Lower leg skin (tissue), 4 donors: ENCODE measurements around the gene KIF18A. TPM values are rescaled to one million over a fixed set of nuclear protein-coding genes. Genes with fewer than 3 reads are reported as not detected.
"Not testable (repeated sequence)": the region's sequence is repeated elsewhere in the genome, so short reads cannot be mapped to it uniquely, and the experiment has no call there.

Source experiments
- DNase-seq, 2 donors: peaks; one replicate each; pipeline ENCODE4 v3.0.0-alpha.2; 2019; ENCODE audit warnings: low spot score in 2 of 2
- H3K4me3 ChIP-seq: fragments of 200-600 bp; sonication (generic); 2 replicates; pipeline ENCODE4 v1.5.1; 2017; ENCODE audit warnings: mild to moderate bottlenecking, low read depth; ENCODE audit not compliant: poor library complexity, severe bottlenecking
- CTCF ChIP-seq, 3 donors: fragments of 450-650 bp; IDR thresholded peaks; one replicate each; pipeline ENCODE4 v1.5.1; 2016; ENCODE audit warnings: antibody characterized with exemption in 3 of 3, mild to moderate bottlenecking in 3 of 3, moderate library complexity in 2 of 3
- POLR2A ChIP-seq, 2 donors: fragments of 450-650 bp; IDR thresholded peaks; one replicate each; pipeline ENCODE4 v1.6.1; 2016 to 2017; ENCODE audit warnings: antibody characterized with exemption in 2 of 2, mild to moderate bottlenecking in 1 of 2, moderate library complexity in 1 of 2
- WGBS, 2 donors: methylation state at CpG; one replicate each; pipeline ENCODE4 v1.1.5; 2018; 5-methylcytosine and 5-hydroxymethylcytosine counted together
- intact Hi-C: fragments of 100-400 bp; cut with DNase I; formaldehyde crosslinking; loops from one replicate; pipeline ENCODE4 v1.15.0; 2023; ENCODE audit warnings: low total_unique reads
- total RNA-seq, 4 donors: library from RNA; depleted of rRNA; stranded (reverse); fragments of >200 nt; gene quantifications; one replicate each; pipeline ENCODE4 v1.1.0, GENCODE V29; 2016

Gene KIF18A
- total RNA-seq, 4 donors from 2014 or later, result 0.38 to 1.5 (median 1.1) TPM

GRCh38 chr11:28098257-28098656 is 9.7 kb downstream of the KIF18A start:
- WGBS, 2 donors, result 53 to 59% methylated on average over 1 of the region's 1 CpG

GRCh38 chr11:28092786-28093185 is 15.2 kb downstream of the KIF18A start:
- H3K4me3 ChIP-seq, result no peak overlapping the region
- no peak for DNase-seq
- no peak for TF ChIP-seq CTCF (IDR thresholded peaks at IDR 0.05)
- TF ChIP-seq POLR2A (IDR thresholded peaks at IDR 0.05), result no peak
- intact Hi-C loops, result no loop called here

More at GRCh38 chr11:28098257-28098656, 9.7 kb downstream of the KIF18A start:
- TF ChIP-seq POLR2A (IDR thresholded peaks at IDR 0.05) (no peak), CTCF (IDR thresholded peaks at IDR 0.05) (no peak)
- intact Hi-C loops, result no loop called here
- H3K4me3 ChIP-seq, result no peak overlapping the region
- DNase-seq, result no peak

- no peak for TF ChIP-seq POLR2A (IDR thresholded peaks at IDR 0.05)
- TF ChIP-seq CTCF (IDR thresholded peaks at IDR 0.05), result no peak
- 92 to 93% methylated on average over 2 of the region's 2 CpGs for WGBS, 2 donors
- H3K4me3 ChIP-seq, result no peak overlapping the region
- intact Hi-C loops, result no loop called here
- no peak for DNase-seq
Observed at GRCh38 chr11:28090052-28090749, 17.8 kb downstream of the KIF18A start.

GRCh38 chr11:28089378-28089777 is 18.6 kb downstream of the KIF18A start:
- intact Hi-C loops, result no loop called here
- TF ChIP-seq CTCF (IDR thresholded peaks at IDR 0.05), result no peak
- no peak for TF ChIP-seq POLR2A (IDR thresholded peaks at IDR 0.05)
- WGBS, 2 donors, result 90 to 93% methylated on average over 5 of the region's 5 CpGs

GRCh38 chr11:28087693-28088092 is 20.3 kb downstream of the KIF18A start:
- H3K4me3 ChIP-seq, DNase-seq, intact Hi-C loops: not testable (repeated sequence)
- 92 to 94% methylated on average over 3 of the region's 3 CpGs for WGBS, 2 donors

More at GRCh38 chr11:28089378-28089777, 18.6 kb downstream of the KIF18A start:
- H3K4me3 ChIP-seq, result no peak overlapping the region
- DNase-seq, result no peak

GRCh38 chr11:28087192-28087591 is 20.8 kb downstream of the KIF18A start:
- intact Hi-C loops, H3K4me3 ChIP-seq, DNase-seq: not testable (repeated sequence)
- 90 to 100% methylated on average over 1 of the region's 1 CpG for WGBS, 2 donors

- TF ChIP-seq CTCF (IDR thresholded peaks at IDR 0.05) (no peak), POLR2A (IDR thresholded peaks at IDR 0.05) (no peak)
- 83 to 89% methylated on average over 1 of the region's 1 CpG for WGBS, 2 donors
- intact Hi-C loops, result no loop called here
Observed at GRCh38 chr11:28086569-28086968, 21.4 kb downstream of the KIF18A start.

More at GRCh38 chr11:28086569-28086968, 21.4 kb downstream of the KIF18A start:
- no peak for DNase-seq
- H3K4me3 ChIP-seq, result no peak overlapping the region
